Dermis blood vessel endothelial cell (primary cell): ENCODE data around the gene SCAMP3. TPM values are rescaled to one million over a fixed set of nuclear protein-coding genes. Genes with fewer than 3 reads are reported as not detected.
"Not testable (repeated sequence)": the region's sequence is repeated elsewhere in the genome, so short reads cannot be mapped to it uniquely, and the experiment has no call there.

ENCODE experiments used
- DNase-seq: peaks from one replicate; pipeline ENCODE4 v3.0.0; 2010
- total RNA-seq: library from RNA; depleted of rRNA; stranded (reverse); fragments of >200 nt; gene quantifications from 2 replicates; pipeline ENCODE4 v1.2.3, GENCODE V29; 2014

The SCAMP3 gene
- total RNA-seq, 1 donor from 2014 or later, result 38.3 TPM

DNA sequence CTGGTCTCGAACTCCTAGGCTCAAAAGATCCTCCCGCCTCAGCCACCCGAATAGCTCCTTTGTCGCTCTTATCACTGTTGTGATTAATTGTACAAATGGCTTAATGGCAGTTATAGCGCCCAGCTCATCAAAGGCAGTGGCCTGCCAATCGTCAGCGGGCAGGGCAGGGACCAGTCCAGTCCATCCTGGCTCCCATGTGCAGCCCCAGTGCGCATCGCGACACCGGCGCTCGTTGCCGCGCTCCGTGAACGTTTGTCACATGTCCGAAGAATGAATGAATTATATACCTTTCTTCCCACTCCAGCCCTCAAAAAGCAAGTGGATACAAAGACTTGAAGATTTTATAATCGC lies 35.3 kb downstream of the SCAMP3 start:
- DNase-seq, result peak; percentile 70

DNA sequence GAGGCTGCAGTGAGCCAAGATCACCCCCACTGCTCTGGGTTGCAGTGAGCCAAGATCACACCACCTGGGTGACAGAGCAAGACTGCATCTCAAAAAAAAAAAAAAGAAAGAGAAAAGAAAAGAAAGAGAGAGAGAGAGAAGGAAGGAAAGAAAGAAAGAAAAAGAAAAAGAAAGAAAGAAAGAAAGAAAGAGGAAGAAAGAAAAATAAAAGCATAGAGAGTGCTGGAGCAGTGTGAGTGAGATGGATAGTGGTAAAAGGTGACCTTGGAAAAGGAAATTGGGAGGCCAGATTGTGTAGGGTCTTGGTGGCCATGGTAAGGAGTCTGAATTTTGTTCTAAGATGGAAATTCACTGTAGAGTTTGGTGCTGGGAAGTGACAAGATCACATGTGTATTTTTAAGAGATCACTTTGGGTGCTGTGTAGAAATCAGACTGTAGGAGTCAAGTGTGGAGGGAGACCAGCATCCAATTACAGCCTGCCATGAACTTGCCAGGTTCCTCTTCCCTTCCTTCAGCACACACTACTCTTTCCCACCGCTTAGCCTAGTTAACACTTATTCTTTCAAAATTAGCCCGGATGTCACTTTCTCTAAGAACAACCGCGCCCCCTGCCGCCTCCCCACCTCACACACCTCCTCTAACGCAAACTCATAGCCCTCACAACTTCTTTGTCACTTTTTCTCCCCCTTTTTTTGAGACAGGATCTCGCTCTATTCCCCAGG lies 35.8 kb downstream of the SCAMP3 start:
- peak; percentile 88 for DNase-seq

DNA sequence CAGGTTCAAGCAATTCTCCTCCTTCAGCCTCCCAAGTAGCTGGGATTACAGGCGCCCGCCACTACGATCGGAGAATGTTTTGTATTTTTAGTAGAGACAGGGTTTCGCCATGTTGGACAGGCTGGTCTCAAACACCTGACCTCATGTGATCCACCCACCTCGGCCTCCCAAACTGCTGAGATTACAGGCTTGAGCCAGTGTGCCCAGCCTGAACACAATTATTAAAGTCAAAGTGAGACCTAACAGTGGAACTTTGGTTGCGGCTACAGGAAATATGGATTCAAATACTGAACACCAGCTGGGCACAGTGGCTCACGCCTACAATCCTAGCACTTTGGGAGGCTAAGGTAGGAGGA lies 36.8 kb downstream of the SCAMP3 start:
- DNase-seq, result not testable (repeated sequence)

- no peak for DNase-seq
Measured at GRCh38 chr1:155223047-155223446, 39.1 kb downstream of the SCAMP3 start.

- DNase-seq, result not testable (repeated sequence)
Measured at GRCh38 chr1:155220211-155220965, 41.8 kb downstream of the SCAMP3 start.

DNA sequence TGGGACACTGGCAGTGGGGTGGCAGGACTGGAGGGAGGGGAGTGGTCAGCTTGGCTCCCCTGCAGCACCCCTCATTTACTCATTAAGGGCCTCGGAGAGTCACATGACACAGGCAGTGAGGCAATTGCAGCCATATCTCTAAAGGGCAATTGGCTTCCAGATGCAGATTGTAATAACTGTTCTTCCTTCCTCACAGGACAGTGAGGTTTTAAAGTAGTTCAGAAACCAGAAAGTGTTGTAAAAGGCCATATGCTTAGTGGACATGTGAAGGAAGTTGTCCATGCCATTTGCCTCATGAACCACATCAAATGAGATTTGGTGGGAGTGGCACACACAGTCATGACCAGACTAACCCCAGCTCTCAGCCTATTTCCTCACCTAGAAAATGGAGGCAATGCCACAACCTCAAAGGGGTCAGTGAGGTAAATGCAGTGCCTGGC lies 42.5 kb downstream of the SCAMP3 start:
- DNase-seq, result no peak

GRCh38 chr1:155218854-155219591 lies 43.1 kb downstream of the SCAMP3 start:
- DNase-seq, result peak; percentile 68

DNA sequence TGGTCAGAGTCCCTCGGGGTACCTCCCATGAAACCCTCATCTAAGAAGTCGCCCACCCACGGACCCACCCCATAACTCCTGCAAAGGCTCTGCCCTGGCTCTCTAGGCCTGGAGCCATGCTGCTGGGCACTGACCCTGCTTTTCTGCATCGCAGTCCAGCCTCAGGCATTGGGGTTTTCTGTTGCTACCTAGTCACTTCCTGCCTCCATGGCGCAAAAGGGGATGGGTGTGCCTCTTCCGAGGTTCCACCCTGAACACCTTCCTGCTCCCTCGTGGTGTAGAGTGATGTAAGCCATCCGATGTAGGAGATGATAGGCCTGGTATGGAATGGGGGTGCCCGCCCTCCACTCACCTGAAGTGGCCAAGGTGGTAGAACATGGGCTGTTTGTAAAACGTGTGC lies 47.5 kb downstream of the SCAMP3 start:
- DNase-seq, result not testable (repeated sequence)

DNA sequence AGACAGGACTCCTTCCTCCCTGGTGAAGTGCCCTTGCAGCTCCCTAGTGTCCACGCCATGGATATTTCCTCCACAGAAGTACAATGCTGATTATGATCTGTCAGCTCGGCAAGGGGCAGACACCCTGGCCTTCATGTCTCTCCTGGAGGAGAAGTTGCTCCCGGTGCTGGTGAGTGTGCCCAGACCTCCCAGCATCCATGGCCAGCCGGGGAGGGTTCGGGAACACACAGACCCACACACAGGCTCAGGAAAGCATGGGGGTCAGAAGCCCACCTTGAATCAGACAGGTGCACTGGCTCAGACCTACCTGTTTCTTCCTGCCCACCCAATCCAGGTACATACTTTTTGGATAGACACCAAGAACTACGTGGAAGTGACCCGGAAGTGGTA lies 50.1 kb downstream of the SCAMP3 start:
- DNase-seq, result not testable (repeated sequence)

- peak; percentile 57 for DNase-seq
Measured at GRCh38 chr1:155211381-155212050, 50.6 kb downstream of the SCAMP3 start.

DNA sequence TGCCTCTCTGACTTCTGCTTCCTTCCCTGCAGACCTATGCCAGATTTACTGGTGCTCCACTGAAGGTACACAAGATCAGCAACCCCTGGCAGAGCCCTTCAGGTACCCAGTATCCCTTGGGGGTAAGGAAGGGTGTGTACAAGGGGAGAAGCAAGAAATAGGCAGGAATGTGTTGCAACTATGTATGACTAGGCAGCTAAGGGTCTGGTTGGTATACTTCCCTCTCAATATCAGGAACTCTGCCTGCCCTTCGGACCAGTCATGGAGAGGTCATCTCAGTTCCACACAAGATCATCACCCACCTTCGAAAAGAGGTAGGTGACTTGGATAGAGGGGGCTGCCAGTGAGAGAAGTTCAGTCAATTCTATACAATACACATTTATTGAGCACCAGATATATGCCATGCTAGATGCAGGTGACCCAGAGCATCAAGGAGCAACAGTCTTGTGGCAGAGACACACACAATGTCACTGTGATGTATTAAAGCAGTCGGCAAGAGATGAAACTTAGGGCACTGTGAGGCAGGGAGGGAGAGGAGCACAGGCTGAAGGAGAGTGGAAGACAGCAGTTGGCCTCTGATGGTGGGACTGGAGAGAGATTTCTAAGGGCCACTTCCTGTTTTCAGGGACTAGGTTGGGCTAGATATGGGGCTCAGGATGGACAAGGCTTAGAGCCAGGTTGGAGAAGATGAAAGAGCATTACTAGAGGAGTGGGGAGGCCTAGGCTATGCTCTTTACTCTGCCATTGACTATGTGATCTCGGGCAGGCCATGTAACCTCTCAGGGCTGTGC lies 51.7 kb downstream of the SCAMP3 start:
- DNase-seq, result no peak

GRCh38 chr1:155209312-155209721 lies 52.8 kb downstream of the SCAMP3 start:
- DNase-seq, result no peak

- peak; percentile 89 for DNase-seq
Measured at GRCh38 chr1:155208541-155209311, 53.4 kb downstream of the SCAMP3 start, which contains the start of gene MTX1. Gene MTX1 (plus strand): TSS chr1:155208695. CDS start chr1:155208805, 110 bp downstream.

- DNase-seq, result peak; percentile 47
Measured at GRCh38 chr1:155207806-155208540, 54.2 kb downstream of the SCAMP3 start, which contains the start of gene THBS3. Gene THBS3 (minus strand): TSS chr1:155207897. CDS start chr1:155207876, 21 bp downstream.

GRCh38 chr1:155206891-155207805 lies 55.0 kb downstream of the SCAMP3 start:
- peak; percentile 92 for DNase-seq
